Astrocyte (in vitro differentiated cells and primary cell): ENCODE data around the gene FOXP2.

Experiments
- CTCF ChIP-seq: IDR thresholded peaks from 2 replicates; pipeline ENCODE4 v1.5.1; 2011; ENCODE audit warnings: low read depth, mild to moderate bottlenecking, inconsistent platforms, low read length, moderate library complexity; ENCODE audit not compliant: insufficient read depth
- EZH2 ChIP-seq: IDR thresholded peaks from 2 replicates; pipeline ENCODE4 v1.6.1; 2012; ENCODE audit warnings: mild to moderate bottlenecking, low read length, inconsistent platforms; ENCODE audit not compliant: insufficient read depth

GRCh38 chr7:114392686-114393085 lies 21.9 kb upstream of the FOXP2 start:
- TF ChIP-seq EZH2 (no peak), CTCF (no peak)
